Uterine smooth muscle cell (primary cell): ENCODE data around the gene MCM8. TPM values are rescaled to one million over a fixed set of nuclear protein-coding genes. Genes with fewer than 3 reads are reported as not detected.

ENCODE experiments used
- total RNA-seq: library from RNA; depleted of rRNA; stranded (reverse); fragments of >200 nt; gene quantifications from 2 replicates; pipeline ENCODE4 v1.2.3, GENCODE V29; 2014

Gene MCM8
- total RNA-seq = 9.4 and 30.4 TPM in 2 replicates

GRCh38 chr20:5950271-5951031 lies at the start of gene MCM8, which contains the start of gene TRMT6:
Gene MCM8 (plus strand): TSS chr20:5950652. CDS start chr20:5952016, 1,364 bp downstream.
Gene TRMT6 (minus strand): TSS chr20:5950533. CDS start chr20:5950405, 128 bp downstream.

Other genes starting within 250 kb of the MCM8 start
- 1.2 and 1.8 TPM in 2 replicates for gene SHLD1, start 200.3 kb upstream of the MCM8 start, total RNA-seq
- gene CHGB, start 39.1 kb upstream of the MCM8 start, total RNA-seq = under 0.01 and 0.11 TPM in 2 replicates
- 7.5 and 14.8 TPM in 2 replicates for gene TRMT6, start 119 bp upstream of the MCM8 start, total RNA-seq
- 38.6 and 39.7 TPM in 2 replicates for gene CRLS1, start 55.5 kb downstream of the MCM8 start, total RNA-seq
- not detected in 2 replicates for gene LRRN4, start 103.4 kb downstream of the MCM8 start, total RNA-seq
- 5.2 and 7.7 TPM in 2 replicates for gene FERMT1, start 172.4 kb downstream of the MCM8 start, total RNA-seq